H54 (cell line): Measurements from ENCODE around the gene CATSPERB.
"Not testable (repeated sequence)": the region's sequence is repeated elsewhere in the genome, so short reads cannot be mapped to it uniquely, and the experiment has no call there.

Experiments
- DNase-seq: peaks from one replicate; pipeline ENCODE4 v3.0.0; 2011; ENCODE audit warnings: low spot score, mixed read lengths; ENCODE audit not compliant: insufficient read length
- FAIRE-seq: peaks from 3 replicates; lab custom pipeline; 2011; peaks lifted over from hg19 to GRCh38; lab: Jason Lieb, UNC
- POLR2A ChIP-seq: IDR thresholded peaks from 2 replicates; pipeline ENCODE4 v1.6.1; 2011; ENCODE audit warnings: low read depth, mild to moderate bottlenecking, low read length

The CATSPERB gene

GRCh38 chr14:91573894-91574837 is 157.7 kb downstream of the CATSPERB start:
- FAIRE-seq, result no peak
- peak; percentile 29; the same call in 1 of the 2 replicates for TF ChIP-seq POLR2A
- DNase-seq, result peak; percentile 86

GRCh38 chr14:91573528-91573893 is 158.4 kb downstream of the CATSPERB start:
- DNase-seq (peak; percentile 51), FAIRE-seq (peak; percentile 98)
- TF ChIP-seq POLR2A, result no peak

GRCh38 chr14:91570021-91570420 is 161.9 kb downstream of the CATSPERB start:
- no peak for TF ChIP-seq POLR2A
- no peak for DNase-seq
- FAIRE-seq, result no peak

- no peak for DNase-seq
- FAIRE-seq, result no peak
- no peak for TF ChIP-seq POLR2A
Observed at GRCh38 chr14:91569301-91569700, 162.6 kb downstream of the CATSPERB start.

GRCh38 chr14:91568626-91569025 is 163.3 kb downstream of the CATSPERB start:
- DNase-seq (no peak), FAIRE-seq (no peak)
- no peak for TF ChIP-seq POLR2A

- not testable (repeated sequence) for DNase-seq, FAIRE-seq
Observed at GRCh38 chr14:91567827-91568226, 164.1 kb downstream of the CATSPERB start.

- TF ChIP-seq POLR2A, result no peak
- FAIRE-seq (no peak), DNase-seq (no peak)
Observed at GRCh38 chr14:91555531-91555930, 176.4 kb downstream of the CATSPERB start.

GRCh38 chr14:91554535-91555332 is 177.2 kb downstream of the CATSPERB start:
- no peak for DNase-seq
- no peak for TF ChIP-seq POLR2A
- FAIRE-seq, result no peak

GRCh38 chr14:91548108-91548507 is 183.8 kb downstream of the CATSPERB start:
- no peak for TF ChIP-seq POLR2A
- FAIRE-seq (no peak), DNase-seq (no peak)

- FAIRE-seq (no peak), DNase-seq (no peak)
- TF ChIP-seq POLR2A, result no peak
Observed at GRCh38 chr14:91545946-91546716, 185.8 kb downstream of the CATSPERB start.

- DNase-seq, result no peak
- FAIRE-seq, result no peak
Observed at GRCh38 chr14:91545204-91545603, 186.7 kb downstream of the CATSPERB start.

GRCh38 chr14:91536327-91536726 is 195.6 kb downstream of the CATSPERB start:
- FAIRE-seq, result no peak
- no peak for DNase-seq
- TF ChIP-seq POLR2A, result no peak

More at GRCh38 chr14:91545204-91545603, 186.7 kb downstream of the CATSPERB start:
- TF ChIP-seq POLR2A, result no peak

GRCh38 chr14:91534059-91534458 is 197.8 kb downstream of the CATSPERB start:
- not testable (repeated sequence) for DNase-seq

More at GRCh38 chr14:91534059-91534458, 197.8 kb downstream of the CATSPERB start:
- not testable (repeated sequence) for FAIRE-seq
